ENCODE results near the gene BMP2.
A peak's percentile ranks its signal among the peaks of the same experiment; 100 is the strongest.

Gene BMP2

GRCh38 chr20:6829510-6830116 lies 62.1 kb downstream of the BMP2 start:
- no peaks in the 10 kb centered on the region for H3K36me3 ChIP-seq (ENCODE audit: insufficient read depth, low read length)
- no peaks in the 10 kb centered on the region for H3K9me2 ChIP-seq (ENCODE audit: low read depth, low read length)
- TF ChIP-seq CTCF (IDR thresholded peaks at IDR 0.05; ENCODE audit: low read length) (peak; percentile 21; the same call in 1 of the 2 replicates), EZH2 (IDR thresholded peaks at IDR 0.05; ENCODE audit: borderline replicate concordance, low read length) (no peak)
- H2AFZ ChIP-seq (ENCODE audit: low read length) = no peak overlapping the region
- H3K79me2 ChIP-seq (ENCODE audit: insufficient read depth, low read length) = no peaks in the 10 kb centered on the region
- H3K4me3 ChIP-seq (ENCODE audit: low read depth, low read length, poor library complexity, severe bottlenecking) = no peak overlapping the region
- H3K9ac ChIP-seq (ENCODE audit: low read length) = no peak overlapping the region
- no peaks in the 10 kb centered on the region for H3F3A ChIP-seq (ENCODE audit: insufficient read depth, low read length)
- no peaks in the 10 kb centered on the region for H3K4me1 ChIP-seq (ENCODE audit: insufficient read depth, low read length, severe bottlenecking)
- no peak overlapping the region for H3K4me2 ChIP-seq (ENCODE audit: low read length)
- no peaks in the 10 kb centered on the region for H3K9me3 ChIP-seq (ENCODE audit: low read length)
- no peak overlapping the region for H3K27ac ChIP-seq (ENCODE audit: low read depth, low read length, poor library complexity, severe bottlenecking)
- H3K27me3 ChIP-seq (ENCODE audit: insufficient read depth, low read length) = no peaks in the 10 kb centered on the region
- H4K20me1 ChIP-seq (ENCODE audit: insufficient read depth, low read length) = no peaks in the 10 kb centered on the region

Measured in OCI-LY1 (cell line).